GM13977 (cell line): ENCODE results near the gene TTC13.

Experiments
- DNase-seq: peaks from one replicate; pipeline ENCODE4 v3.0.0; 2012; ENCODE audit warnings: low spot score
- in situ Hi-C: fragments of 300-500 bp; cut with MboI; formaldehyde crosslinking; loops from one replicate; pipeline ENCODE4 v1.12.0; 2022; ENCODE audit warnings: low sequenced_read_pairs, low pct_unique_long_range_greater_than_20kb, mixed read lengths, inconsistent platforms; ENCODE audit not compliant: unreplicated experiment
- TF ChIP-seq, protein P1 (sequence below): IDR thresholded peaks from 2 replicates; pipeline ENCODE4 v1.5.1; 2012; ENCODE audit warnings: mild to moderate bottlenecking, control low read depth; ENCODE audit not compliant: insufficient read depth; ENCODE audit errors: extremely low read depth, missing control alignments

Gene TTC13

DNA sequence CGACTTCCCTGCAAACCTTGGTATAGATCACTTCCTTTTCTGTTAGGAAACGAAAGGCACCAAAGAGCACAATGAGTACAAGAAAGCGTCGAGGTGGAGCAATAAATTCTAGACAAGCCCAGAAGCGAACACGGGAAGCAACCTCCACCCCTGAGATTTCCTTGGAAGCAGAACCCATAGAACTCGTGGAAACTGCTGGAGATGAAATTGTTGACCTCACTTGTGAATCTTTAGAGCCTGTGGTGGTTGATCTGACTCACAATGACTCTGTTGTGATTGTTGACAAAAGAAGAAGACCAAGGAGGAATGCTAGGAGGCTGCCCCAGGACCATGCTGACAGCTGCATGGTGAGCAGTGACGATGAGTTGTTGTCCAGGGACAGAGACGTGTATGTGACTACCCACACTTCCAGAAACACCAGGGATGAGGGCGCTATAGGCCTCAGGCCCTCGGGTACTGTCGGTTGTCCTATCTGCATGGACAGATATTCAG lies 42.9 kb upstream of the TTC13 start:
- in situ Hi-C loops: no loop called here
- TF ChIP-seq, protein P1, sequence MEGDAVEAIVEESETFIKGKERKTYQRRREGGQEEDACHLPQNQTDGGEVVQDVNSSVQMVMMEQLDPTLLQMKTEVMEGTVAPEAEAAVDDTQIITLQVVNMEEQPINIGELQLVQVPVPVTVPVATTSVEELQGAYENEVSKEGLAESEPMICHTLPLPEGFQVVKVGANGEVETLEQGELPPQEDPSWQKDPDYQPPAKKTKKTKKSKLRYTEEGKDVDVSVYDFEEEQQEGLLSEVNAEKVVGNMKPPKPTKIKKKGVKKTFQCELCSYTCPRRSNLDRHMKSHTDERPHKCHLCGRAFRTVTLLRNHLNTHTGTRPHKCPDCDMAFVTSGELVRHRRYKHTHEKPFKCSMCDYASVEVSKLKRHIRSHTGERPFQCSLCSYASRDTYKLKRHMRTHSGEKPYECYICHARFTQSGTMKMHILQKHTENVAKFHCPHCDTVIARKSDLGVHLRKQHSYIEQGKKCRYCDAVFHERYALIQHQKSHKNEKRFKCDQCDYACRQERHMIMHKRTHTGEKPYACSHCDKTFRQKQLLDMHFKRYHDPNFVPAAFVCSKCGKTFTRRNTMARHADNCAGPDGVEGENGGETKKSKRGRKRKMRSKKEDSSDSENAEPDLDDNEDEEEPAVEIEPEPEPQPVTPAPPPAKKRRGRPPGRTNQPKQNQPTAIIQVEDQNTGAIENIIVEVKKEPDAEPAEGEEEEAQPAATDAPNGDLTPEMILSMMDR: no peak
- no peak for DNase-seq

DNA sequence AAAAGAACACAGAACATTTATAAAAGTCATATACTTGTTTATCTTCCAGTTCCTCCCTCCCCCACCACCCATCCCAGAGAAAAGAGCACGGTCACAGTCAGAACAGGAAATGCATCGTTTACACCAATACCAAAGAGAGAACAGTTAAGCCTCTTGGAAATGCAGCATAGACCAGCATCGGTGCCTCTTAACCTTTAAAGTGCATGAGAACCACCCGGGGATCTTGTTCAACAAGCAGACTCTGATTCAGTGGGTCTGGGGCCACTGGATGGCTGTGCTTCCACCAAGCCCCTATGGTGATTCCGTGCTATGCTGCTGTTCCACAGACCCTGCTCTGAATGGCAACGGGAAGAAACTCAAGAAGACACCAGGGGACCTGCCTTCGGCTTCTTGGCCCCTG lies 42.2 kb upstream of the TTC13 start:
- TF ChIP-seq, protein P1: no peak
- no peak for DNase-seq
- in situ Hi-C loops: no loop called here

DNA sequence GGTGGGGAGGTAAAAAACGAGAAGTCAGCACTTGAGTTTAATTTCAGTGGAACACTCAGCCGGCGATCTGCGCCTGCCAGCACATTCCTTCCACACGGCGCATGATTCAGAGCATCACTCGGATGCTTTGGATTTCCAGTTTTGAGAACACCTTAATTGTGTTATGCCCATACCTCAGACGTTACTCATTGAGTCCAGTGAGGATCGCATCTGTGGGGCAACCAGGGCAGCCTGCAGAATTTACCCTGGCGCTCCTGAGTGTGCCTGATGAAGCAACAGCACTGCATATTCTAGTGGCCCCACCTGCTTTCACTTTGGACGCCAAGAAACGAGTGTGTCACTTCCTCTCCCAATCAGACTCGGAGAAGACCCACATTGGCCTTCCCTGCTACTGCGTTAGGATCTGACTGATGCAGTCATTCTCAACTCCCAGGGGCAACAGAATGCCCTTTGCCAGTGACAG lies 41.5 kb upstream of the TTC13 start:
- in situ Hi-C loops: no loop called here
- no peak for DNase-seq
- TF ChIP-seq, protein P1: no peak

DNA sequence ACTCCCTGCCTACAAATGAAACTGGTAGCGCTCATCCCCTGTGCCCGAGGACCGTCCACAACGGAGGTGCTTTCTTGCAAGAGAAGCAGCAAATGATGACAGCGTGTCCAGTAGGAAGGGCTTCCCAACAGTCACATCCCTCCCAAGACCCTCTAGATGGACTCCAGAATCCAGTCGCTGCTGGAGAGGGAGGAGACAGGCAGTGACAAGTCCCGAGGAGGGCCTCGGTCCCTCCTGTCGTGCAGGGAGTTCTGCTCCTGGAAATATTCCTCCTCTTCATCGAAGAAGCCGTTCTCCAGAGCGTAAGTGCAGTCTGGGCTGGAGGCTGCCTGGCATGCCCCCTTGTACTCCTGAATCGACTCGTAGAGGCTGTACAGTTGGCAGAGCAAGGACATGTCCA lies 41.0 kb upstream of the TTC13 start:
- no peak for DNase-seq
- TF ChIP-seq, protein P1: no peak
- in situ Hi-C loops: no loop called here

DNA sequence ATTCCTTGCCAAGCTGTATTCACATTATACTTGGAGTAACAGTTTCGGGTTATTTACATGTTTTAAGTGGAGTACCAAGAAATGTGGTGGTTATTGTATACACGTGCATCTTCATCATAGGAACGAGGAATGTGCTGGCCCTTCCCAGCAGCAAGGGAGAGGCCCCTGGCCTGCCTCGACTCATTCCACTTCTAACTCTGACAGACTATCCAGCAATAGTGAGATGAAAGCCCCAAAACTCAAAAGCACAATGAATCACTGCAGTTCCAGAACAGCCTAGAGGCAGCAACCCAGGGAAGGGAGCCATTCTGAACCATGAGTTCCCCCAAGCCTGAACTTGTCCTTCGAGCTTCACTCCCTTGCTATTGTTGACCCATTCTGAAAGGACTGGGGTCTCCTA lies 38.3 kb upstream of the TTC13 start:
- in situ Hi-C loops: no loop called here
- TF ChIP-seq, protein P1: no peak
- no peak for DNase-seq

DNA sequence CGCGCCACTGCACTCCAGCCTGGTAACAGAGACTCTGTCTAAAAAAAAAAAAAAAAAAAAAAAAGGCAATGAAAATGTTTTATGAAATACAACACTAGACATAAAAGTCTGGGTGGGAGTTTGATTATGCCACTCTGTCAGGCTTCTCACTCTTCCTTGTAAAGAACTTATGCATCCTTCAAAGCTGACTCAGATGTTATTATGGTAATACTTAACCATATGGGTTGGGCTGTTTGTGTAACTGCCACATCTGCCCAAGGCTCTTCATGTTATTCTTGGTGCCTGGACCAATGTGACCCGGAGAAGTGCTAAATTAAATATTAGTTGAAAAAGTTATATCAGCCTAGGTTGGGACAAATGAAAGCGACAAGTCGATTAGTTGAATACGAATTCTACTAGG lies 37.6 kb upstream of the TTC13 start:
- TF ChIP-seq, protein P1: no peak
- in situ Hi-C loops: no loop called here
- no peak for DNase-seq
